ENCODE data around the gene CCDC88B.

DNA sequence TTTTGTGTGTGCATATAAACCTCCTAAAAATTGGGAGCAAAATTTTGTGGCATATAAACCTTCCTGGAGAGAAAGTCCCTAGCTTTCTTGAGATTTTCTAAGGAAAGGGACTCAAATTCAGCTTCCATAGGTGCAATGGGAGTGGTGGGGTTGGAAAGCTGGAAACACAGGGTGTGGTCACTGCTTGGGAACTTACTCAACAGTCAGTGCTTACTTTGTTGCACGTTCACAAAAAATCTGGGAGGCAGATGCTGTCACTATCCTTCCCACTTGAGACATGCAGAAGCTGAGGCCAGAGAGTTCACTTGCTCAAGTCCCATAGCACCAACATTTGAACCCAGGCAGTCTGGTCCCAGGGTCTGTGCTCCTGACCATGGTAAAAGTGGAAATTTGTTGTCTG, 43.8 kb upstream of the CCDC88B start:
- TF ChIP-seq CTCF (IDR thresholded peaks at IDR 0.05) (no peak), ZFX (IDR thresholded peaks at IDR 0.05; ENCODE audit: borderline replicate concordance) (no peak)

Data from 22Rv1 (cell line).